ENCODE results near the gene AHCYL2.
A peak's percentile ranks its signal among the peaks of the same experiment; 100 is the strongest.
"Not testable (repeated sequence)": the region's sequence is repeated elsewhere in the genome, so short reads cannot be mapped to it uniquely, and the experiment has no call there.

The AHCYL2 gene

DNA sequence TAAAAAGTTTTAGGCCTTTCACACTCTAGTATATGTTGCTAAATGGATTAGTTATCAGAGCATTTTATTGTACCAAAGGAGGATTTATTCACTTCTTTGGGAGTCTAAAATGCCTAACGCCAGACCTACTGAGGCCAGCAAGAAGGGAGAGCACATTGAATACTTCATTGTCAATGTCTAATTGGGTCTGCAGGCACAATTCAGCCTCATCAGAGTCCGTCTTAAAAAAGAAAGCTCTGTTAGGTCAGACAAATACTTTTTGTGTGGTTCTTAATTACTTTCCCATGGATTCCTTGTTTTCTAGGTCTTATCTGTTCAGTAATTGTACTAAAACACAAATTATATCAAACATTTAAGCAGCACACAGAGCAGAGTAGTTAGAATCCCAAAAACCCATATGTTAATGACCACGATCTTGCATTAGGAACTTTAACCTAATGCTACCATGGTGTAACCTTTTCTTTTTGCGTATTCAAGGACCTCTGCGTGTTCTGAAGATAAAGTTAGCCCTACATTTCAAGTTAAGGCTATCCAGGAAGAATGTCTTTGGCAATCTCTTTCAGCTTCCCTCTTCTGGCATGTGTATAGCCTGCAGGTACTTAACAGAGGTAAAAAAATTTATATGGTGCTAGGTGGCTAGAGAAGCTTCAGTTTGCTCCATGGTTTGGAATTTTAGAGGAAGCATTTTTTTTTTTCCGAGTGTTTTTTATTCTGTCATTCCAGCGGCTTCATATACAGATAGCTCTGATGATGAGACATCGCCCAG is 163.7 kb downstream of the AHCYL2 start:
- no peak for DNase-seq

DNA sequence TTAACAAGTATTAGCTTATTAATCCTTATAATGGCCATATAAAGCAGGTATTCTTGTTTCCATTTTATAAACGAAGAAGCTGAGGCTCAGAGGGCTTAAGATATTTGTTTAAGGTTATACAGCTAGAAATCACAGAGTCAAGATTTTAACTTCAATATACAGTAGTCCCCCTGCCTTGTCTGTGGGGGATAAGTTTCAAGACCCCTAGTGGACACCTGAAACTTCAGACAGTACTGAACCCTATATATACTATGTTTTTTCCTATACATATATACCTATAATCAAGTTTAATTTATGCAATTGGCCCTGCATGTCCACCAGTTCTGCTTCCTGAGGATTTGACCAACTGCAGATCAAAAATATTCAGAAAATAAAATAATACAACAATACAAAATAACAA is 165.0 kb downstream of the AHCYL2 start:
- no peak for DNase-seq

GRCh38 chr7:129390314-129390713 is 165.5 kb downstream of the AHCYL2 start:
- no peak for DNase-seq

DNA sequence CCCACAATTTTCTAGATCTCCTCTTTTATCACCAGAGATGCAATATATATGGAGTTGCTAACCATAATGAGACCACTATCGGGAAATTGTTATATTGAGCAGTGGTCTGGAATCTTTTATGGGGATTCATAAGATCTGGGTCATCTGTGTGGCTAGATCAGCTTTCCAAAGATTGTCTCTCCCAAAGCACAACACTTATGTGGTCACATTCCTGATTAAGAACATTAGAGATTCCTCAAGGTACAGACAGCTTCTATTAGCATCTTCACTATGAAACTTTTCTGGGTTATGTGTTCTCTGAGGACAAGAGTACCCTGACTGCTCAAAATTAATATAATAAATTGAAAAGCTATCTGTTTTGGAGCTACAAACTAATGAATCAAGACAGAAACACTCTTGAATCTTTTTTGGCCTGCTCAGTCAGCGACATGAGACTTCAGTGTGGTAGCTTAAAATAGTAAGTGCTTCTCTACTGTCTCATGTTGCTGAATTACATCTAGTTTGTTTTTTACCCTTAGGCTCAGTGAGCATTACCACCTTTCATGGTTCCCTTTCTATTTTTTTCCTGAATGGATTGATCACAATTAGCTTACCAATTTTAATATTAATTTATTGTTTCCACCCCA is 166.8 kb downstream of the AHCYL2 start:
- DNase-seq = no peak

GRCh38 chr7:129393255-129393654 is 168.4 kb downstream of the AHCYL2 start:
- DNase-seq = no peak

DNA sequence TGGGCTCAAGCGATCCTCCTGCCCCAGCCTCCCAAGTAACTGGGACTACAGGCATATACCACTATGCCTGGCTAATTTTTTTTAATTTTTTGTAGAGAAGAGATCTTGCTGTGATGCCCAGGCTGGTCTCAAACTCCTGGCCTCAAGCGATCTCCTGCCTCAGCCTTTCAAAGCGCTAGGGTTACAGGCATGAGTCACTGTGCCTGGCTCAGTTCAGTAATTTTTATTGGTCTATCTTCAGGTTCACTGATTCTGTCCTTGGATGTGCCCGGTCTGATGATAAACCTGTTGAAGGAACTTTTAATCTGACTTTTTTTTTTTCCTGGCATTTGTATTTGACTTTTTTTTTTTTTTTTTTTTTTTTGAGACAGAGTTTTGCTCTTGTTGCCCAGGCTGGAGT is 169.3 kb downstream of the AHCYL2 start:
- DNase-seq = no peak

DNA sequence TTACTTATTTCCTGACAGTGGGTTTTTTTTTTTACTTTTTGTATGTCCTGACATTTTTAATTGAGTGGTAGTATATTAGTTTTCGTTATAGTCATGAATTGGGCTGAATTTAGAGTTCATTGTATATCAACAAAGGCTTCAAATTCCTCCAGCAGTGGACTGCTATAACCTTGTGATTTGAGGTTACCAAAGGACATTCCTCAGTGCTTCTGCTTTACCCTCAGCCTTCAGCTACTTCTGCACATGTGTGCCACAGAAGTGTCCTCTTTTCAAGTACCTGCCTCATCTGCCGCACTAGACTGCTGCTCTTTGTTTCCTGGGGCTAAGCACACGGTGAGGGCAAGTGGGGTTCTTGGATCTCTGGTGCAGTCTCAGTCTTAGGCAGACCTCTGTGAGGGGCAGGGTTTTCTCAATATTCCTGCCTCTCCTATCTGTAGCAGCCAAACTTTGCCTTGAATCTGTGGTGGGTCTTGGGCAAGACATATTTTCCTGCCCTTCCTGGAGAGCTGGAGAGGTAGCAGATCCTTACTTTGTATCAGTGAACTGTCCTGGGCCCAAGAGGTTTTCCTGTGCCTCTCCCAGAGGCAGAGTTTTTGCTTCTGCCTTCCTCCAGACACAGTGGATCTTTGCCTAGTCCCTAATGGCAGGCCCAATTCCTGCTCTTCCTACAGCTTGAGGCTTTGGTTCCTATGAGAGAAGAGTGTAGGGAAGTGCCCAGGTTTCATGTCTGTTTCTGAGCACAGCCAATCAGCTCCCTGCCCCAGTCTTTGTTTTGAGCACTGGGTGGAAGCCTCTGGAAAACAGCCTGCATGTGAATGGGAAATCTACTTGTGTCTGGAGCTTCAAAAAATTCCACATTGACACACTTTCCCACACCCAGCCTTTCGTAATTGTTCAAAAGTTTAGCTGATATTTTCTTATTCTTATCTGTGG is 170.4 kb downstream of the AHCYL2 start:
- no peak for DNase-seq

GRCh38 chr7:129401228-129401966 is 176.6 kb downstream of the AHCYL2 start:
- DNase-seq = peak; percentile 18

GRCh38 chr7:129401967-129402860 is 177.4 kb downstream of the AHCYL2 start:
- DNase-seq = no peak

GRCh38 chr7:129405527-129405926 is 180.7 kb downstream of the AHCYL2 start:
- no peak for DNase-seq

DNA sequence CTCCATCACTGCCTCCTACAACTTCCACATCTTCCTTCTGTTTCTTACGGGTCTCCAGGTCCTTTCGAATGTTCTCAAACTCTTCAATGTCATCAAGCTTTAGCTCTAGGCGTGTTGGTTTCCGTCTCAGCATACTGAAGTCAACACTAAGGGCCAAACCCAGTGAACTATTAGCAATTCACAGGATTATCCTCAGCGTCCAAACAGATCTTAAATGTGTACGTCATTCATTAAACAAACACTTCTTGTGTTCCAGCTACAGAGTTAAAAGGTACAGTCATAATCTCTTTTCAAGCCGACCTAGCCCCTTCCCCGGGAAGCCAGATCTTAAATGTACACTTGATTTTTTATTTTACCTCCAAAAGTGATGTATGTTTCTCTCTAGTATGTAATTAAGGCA is 185.4 kb downstream of the AHCYL2 start:
- not testable (repeated sequence) for DNase-seq

- no peak for DNase-seq
These were observed 187.7 kb downstream of the AHCYL2 start for GRCh38 chr7:129412501-129412900.

DNA sequence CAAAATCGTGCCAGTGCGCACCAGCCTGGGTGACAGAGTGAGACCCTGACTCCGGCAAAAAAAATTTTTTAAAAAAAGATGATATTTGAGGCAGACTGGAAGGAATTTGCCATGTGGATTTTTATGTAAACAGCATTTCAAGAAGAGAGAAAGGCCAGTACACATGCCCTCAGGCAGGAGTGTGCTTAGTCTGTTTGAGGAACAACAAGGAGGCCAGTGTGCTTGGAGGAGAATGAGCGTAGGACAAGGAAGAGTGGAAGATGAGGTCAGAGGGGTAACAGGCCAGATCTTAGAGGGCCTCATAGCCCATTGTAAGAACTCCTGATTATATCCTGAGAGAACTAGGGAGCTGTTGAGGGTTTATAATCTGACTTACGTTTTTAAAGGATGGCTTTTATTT is 192.2 kb downstream of the AHCYL2 start:
- DNase-seq = no peak

DNA sequence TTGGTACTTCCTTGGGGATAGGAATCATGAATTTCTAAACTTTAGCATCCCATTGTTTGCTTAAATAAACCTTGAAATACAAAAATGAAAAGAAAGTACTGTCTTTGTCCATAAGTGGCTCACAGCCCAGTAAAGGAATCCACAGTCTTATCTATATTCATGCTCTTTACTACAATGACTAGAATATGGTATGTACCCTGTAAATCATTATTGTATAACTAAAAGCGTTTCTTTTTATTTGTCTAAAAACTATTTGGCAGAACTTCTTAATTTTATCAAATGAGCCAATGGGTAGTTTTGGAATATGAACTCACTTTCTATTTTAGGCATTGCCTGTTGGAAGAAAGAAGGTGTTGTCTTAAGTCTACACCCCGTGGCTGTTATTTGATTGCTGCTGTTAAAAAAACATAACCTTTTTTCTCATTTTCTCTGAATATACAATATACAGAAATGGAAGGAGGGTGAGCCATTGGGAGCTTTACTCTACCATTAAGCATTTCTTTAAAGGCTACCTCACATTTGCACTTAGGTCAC is 197.0 kb downstream of the AHCYL2 start:
- no peak for DNase-seq

GRCh38 chr7:129422727-129423126 is 197.9 kb downstream of the AHCYL2 start:
- DNase-seq = no peak

DNA sequence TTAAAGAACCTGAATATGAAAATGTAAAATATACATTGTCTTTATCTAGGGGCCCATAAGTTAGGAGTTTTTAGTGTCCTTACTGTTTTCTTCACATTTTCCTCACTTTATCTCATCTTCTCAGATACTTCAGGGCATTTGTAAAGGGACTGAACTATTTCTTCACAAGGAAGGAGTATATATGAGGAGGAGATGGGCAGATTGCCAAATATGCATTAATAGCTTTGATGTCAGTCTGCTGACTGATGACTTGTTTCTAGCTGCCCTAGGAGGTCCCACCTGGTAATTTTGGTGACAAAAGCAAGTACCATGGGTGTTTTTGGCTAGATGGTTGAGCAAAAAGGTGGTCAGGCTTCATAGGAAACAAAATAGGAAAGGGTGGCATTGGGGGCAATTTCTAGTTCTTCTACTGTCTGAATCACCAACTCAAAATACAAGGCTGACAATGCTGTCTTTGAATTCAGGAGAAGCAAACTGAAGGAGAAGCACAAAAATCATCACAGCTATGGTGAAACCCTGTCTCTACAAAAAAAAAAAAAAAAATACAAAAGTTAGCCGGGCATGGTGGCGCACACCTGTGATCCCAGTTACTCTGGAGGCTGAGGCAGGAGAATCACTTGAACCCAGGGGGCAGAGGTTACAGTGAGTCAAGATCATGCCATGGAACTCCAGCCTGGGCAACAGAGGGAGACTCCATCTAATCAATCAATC is 199.0 kb downstream of the AHCYL2 start:
- DNase-seq = peak; percentile 24

DNA sequence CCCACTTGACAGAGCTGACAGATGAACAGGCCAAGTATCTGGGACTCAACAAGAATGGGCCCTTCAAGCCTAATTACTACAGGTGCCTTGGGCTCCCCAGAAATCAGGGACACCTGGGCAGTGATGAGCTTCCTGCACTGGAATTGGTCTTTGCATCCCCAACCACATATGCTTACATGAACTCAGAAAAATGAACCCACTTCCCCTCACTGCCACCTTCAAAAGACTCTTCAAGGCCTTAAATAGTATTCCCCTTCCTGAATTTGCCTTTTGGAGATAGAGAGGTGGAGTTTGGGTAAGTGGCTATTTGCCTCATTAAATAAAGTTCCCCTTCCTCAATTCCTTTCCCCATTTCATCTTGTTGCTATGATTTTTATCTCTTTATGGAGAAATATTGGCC is 201.7 kb downstream of the AHCYL2 start:
- no peak for DNase-seq

GRCh38 chr7:129427526-129428045 is 202.8 kb downstream of the AHCYL2 start:
- no peak for DNase-seq

- DNase-seq = peak; percentile 13
These were observed 207.2 kb downstream of the AHCYL2 start for GRCh38 chr7:129431911-129432643.

Measured in fibroblast of skin of right quadriceps (primary cell).